Activated naive CD8-positive, alpha-beta T cell (primary cell): ENCODE measurements around the gene ZMYND8.
"Not testable (repeated sequence)": the region's sequence is repeated elsewhere in the genome, so short reads cannot be mapped to it uniquely, and the experiment has no call there.

Experiments used
- H3K27ac Mint-ChIP-seq: one replicate; pipeline ENCODE4 v1.8.0; 2021; ENCODE audit warnings: mixed read lengths
- H3K27me3 Mint-ChIP-seq: one replicate; pipeline ENCODE4 v1.8.0; 2021; ENCODE audit warnings: mixed read lengths
- H3K36me3 Mint-ChIP-seq: one replicate; pipeline ENCODE4 v1.8.0; 2021; ENCODE audit warnings: mixed read lengths
- H3K4me1 Mint-ChIP-seq: one replicate; pipeline ENCODE4 v1.8.0; 2021; ENCODE audit warnings: low read depth, mixed read lengths
- H3K4me3 Mint-ChIP-seq: one replicate; pipeline ENCODE4 v1.8.0; 2021; ENCODE audit warnings: mild to moderate bottlenecking, mixed read lengths
- H3K9me3 Mint-ChIP-seq: one replicate; pipeline ENCODE4 v1.8.0; 2021; ENCODE audit warnings: low read depth, mixed read lengths

ZMYND8 gene

GRCh38 chr20:47304287-47304686, 52.2 kb downstream of the ZMYND8 start:
- H3K27me3 Mint-ChIP-seq = no peaks in the 10 kb centered on the region
- H3K27ac Mint-ChIP-seq = peak overlapping the region; percentile 50
- H3K36me3 Mint-ChIP-seq = peaks cover 9% of the 10 kb centered on the region

GRCh38 chr20:47303736-47304135, 52.8 kb downstream of the ZMYND8 start:
- H3K4me3 Mint-ChIP-seq = no peak overlapping the region
- H3K9me3 Mint-ChIP-seq = no peaks in the 10 kb centered on the region
- H3K4me1 Mint-ChIP-seq = peaks cover 29% of the 10 kb centered on the region
- H3K27ac Mint-ChIP-seq = peak overlapping the region; percentile 50
- H3K27me3 Mint-ChIP-seq = no peaks in the 10 kb centered on the region
- H3K36me3 Mint-ChIP-seq = peaks cover 9% of the 10 kb centered on the region

More at GRCh38 chr20:47304287-47304686, 52.2 kb downstream of the ZMYND8 start:
- H3K4me1 Mint-ChIP-seq = peaks cover 30% of the 10 kb centered on the region
- H3K9me3 Mint-ChIP-seq = no peaks in the 10 kb centered on the region
- H3K4me3 Mint-ChIP-seq = no peak overlapping the region

- Mint-ChIP-seq H3K4me3 (no peak overlapping the region), H3K9me3 (no peaks in the 10 kb centered on the region), H3K27me3 (no peaks in the 10 kb centered on the region), H3K36me3 (peaks cover 6% of the 10 kb centered on the region), H3K4me1 (peaks cover 20% of the 10 kb centered on the region), H3K27ac (peak overlapping the region; percentile 65)
Measured at GRCh38 chr20:47300071-47300470, 56.4 kb downstream of the ZMYND8 start.

- H3K36me3 Mint-ChIP-seq = peaks cover 11% of the 10 kb centered on the region
Measured at GRCh38 chr20:47298624-47299023, 57.9 kb downstream of the ZMYND8 start.

GRCh38 chr20:47297746-47298145, 58.8 kb downstream of the ZMYND8 start:
- H3K36me3 Mint-ChIP-seq = peaks cover 11% of the 10 kb centered on the region

More at GRCh38 chr20:47298624-47299023, 57.9 kb downstream of the ZMYND8 start:
- no peaks in the 10 kb centered on the region for H3K9me3 Mint-ChIP-seq
- H3K4me3 Mint-ChIP-seq = no peak overlapping the region
- H3K27ac Mint-ChIP-seq = peak overlapping the region; percentile 46
- H3K27me3 Mint-ChIP-seq = no peaks in the 10 kb centered on the region
- H3K4me1 Mint-ChIP-seq = peaks cover 19% of the 10 kb centered on the region

GRCh38 chr20:47296950-47297349, 59.5 kb downstream of the ZMYND8 start:
- H3K4me3 Mint-ChIP-seq = no peak overlapping the region
- H3K4me1 Mint-ChIP-seq = peaks cover 10% of the 10 kb centered on the region
- peak overlapping the region; percentile 72 for H3K27ac Mint-ChIP-seq
- H3K9me3 Mint-ChIP-seq = no peaks in the 10 kb centered on the region
- peaks cover 11% of the 10 kb centered on the region for H3K36me3 Mint-ChIP-seq
- no peaks in the 10 kb centered on the region for H3K27me3 Mint-ChIP-seq

More at GRCh38 chr20:47297746-47298145, 58.8 kb downstream of the ZMYND8 start:
- Mint-ChIP-seq H3K27ac (no peak overlapping the region), H3K27me3 (no peaks in the 10 kb centered on the region), H3K4me1 (peaks cover 13% of the 10 kb centered on the region), H3K4me3 (no peak overlapping the region), H3K9me3 (no peaks in the 10 kb centered on the region)

GRCh38 chr20:47295921-47296426, 60.5 kb downstream of the ZMYND8 start:
- H3K27me3 Mint-ChIP-seq = no peaks in the 10 kb centered on the region
- no peak overlapping the region for H3K27ac Mint-ChIP-seq
- peaks cover 10% of the 10 kb centered on the region for H3K4me1 Mint-ChIP-seq
- no peaks in the 10 kb centered on the region for H3K9me3 Mint-ChIP-seq
- H3K36me3 Mint-ChIP-seq = peaks cover 13% of the 10 kb centered on the region
- no peak overlapping the region for H3K4me3 Mint-ChIP-seq

GRCh38 chr20:47295129-47295813, 61.2 kb downstream of the ZMYND8 start:
- H3K36me3 Mint-ChIP-seq = peaks cover 13% of the 10 kb centered on the region

GRCh38 chr20:47293631-47294030, 62.9 kb downstream of the ZMYND8 start:
- H3K4me1 Mint-ChIP-seq = peaks cover 3% of the 10 kb centered on the region
- H3K36me3 Mint-ChIP-seq = peaks cover 9% of the 10 kb centered on the region
- no peak overlapping the region for H3K4me3 Mint-ChIP-seq
- no peaks in the 10 kb centered on the region for H3K27me3 Mint-ChIP-seq
- H3K9me3 Mint-ChIP-seq = no peaks in the 10 kb centered on the region
- peak overlapping the region; percentile 58 for H3K27ac Mint-ChIP-seq

More at GRCh38 chr20:47295129-47295813, 61.2 kb downstream of the ZMYND8 start:
- no peaks in the 10 kb centered on the region for H3K27me3 Mint-ChIP-seq
- H3K4me3 Mint-ChIP-seq = no peak overlapping the region
- peaks cover 8% of the 10 kb centered on the region for H3K4me1 Mint-ChIP-seq
- H3K27ac Mint-ChIP-seq = peak overlapping the region; percentile 46
- H3K9me3 Mint-ChIP-seq = no peaks in the 10 kb centered on the region

GRCh38 chr20:47292581-47292980, 63.9 kb downstream of the ZMYND8 start:
- Mint-ChIP-seq H3K4me1 (peaks cover 3% of the 10 kb centered on the region), H3K9me3 (no peaks in the 10 kb centered on the region), H3K36me3 (peaks cover 9% of the 10 kb centered on the region), H3K27me3 (no peaks in the 10 kb centered on the region), H3K4me3 (no peak overlapping the region), H3K27ac (no peak overlapping the region)

GRCh38 chr20:47290666-47291430, 65.7 kb downstream of the ZMYND8 start:
- Mint-ChIP-seq H3K4me1 (peaks cover 3% of the 10 kb centered on the region), H3K36me3 (peaks cover 9% of the 10 kb centered on the region), H3K9me3 (no peaks in the 10 kb centered on the region), H3K27ac (no peak overlapping the region), H3K27me3 (no peaks in the 10 kb centered on the region), H3K4me3 (no peak overlapping the region)

- no peaks in the 10 kb centered on the region for H3K27me3 Mint-ChIP-seq
- peaks cover 3% of the 10 kb centered on the region for H3K4me1 Mint-ChIP-seq
- H3K4me3 Mint-ChIP-seq = no peak overlapping the region
- H3K36me3 Mint-ChIP-seq = peaks cover 8% of the 10 kb centered on the region
- H3K27ac Mint-ChIP-seq = no peak overlapping the region
- H3K9me3 Mint-ChIP-seq = no peaks in the 10 kb centered on the region
Measured at GRCh38 chr20:47290008-47290407, 66.5 kb downstream of the ZMYND8 start.

- H3K4me3 Mint-ChIP-seq = no peak overlapping the region
- H3K36me3 Mint-ChIP-seq = peaks cover 3% of the 10 kb centered on the region
- H3K27me3 Mint-ChIP-seq = no peaks in the 10 kb centered on the region
- no peaks in the 10 kb centered on the region for H3K9me3 Mint-ChIP-seq
- peaks cover 2% of the 10 kb centered on the region for H3K4me1 Mint-ChIP-seq
- H3K27ac Mint-ChIP-seq = no peak overlapping the region
Measured at GRCh38 chr20:47289096-47289495, 67.4 kb downstream of the ZMYND8 start.

GRCh38 chr20:47288530-47288929, 68.0 kb downstream of the ZMYND8 start:
- H3K4me3 Mint-ChIP-seq, H3K4me1 Mint-ChIP-seq, H3K27me3 Mint-ChIP-seq, H3K36me3 Mint-ChIP-seq, H3K9me3 Mint-ChIP-seq, H3K27ac Mint-ChIP-seq: not testable (repeated sequence)

- peak overlapping the region; percentile 54 for H3K27ac Mint-ChIP-seq
- H3K4me3 Mint-ChIP-seq = no peak overlapping the region
- H3K36me3 Mint-ChIP-seq = peaks cover 3% of the 10 kb centered on the region
- H3K4me1 Mint-ChIP-seq = no peaks in the 10 kb centered on the region
- no peaks in the 10 kb centered on the region for H3K27me3 Mint-ChIP-seq
- H3K9me3 Mint-ChIP-seq = no peaks in the 10 kb centered on the region
Measured at GRCh38 chr20:47287609-47288144, 68.8 kb downstream of the ZMYND8 start.
